ENCODE data around the gene SYTL5. TPM values are rescaled to one million over a fixed set of nuclear protein-coding genes. Genes with fewer than 3 reads are reported as not detected.

SYTL5 gene
- total RNA-seq, 1 experiment from 2014 or later, result 0.47 TPM

GRCh38 chrX:38087594-38087993 is 81.2 kb downstream of the SYTL5 start:
- Mint-ChIP-seq H3K4me3 (ENCODE audit: low read depth, unreplicated experiment) (no peak overlapping the region), H3K4me1 (ENCODE audit: low read depth, unreplicated experiment) (no peaks in the 10 kb centered on the region), H3K27ac (ENCODE audit: unreplicated experiment) (no peak overlapping the region), H3K9me3 (ENCODE audit: low read depth, unreplicated experiment) (no peaks in the 10 kb centered on the region), H3K36me3 (ENCODE audit: insufficient read depth, unreplicated experiment) (no peaks in the 10 kb centered on the region), H3K27me3 (ENCODE audit: unreplicated experiment) (no peaks in the 10 kb centered on the region)
- intact Hi-C loops (cut with micrococcal nuclease; ENCODE audit: unreplicated experiment), result no loop called here
- CTCF ChIA-PET, result no interaction called here
- no peak for DNase-seq
- BruUV-seq (replicated peaks), result no TSS peak
- TF ChIP-seq, protein P1, sequence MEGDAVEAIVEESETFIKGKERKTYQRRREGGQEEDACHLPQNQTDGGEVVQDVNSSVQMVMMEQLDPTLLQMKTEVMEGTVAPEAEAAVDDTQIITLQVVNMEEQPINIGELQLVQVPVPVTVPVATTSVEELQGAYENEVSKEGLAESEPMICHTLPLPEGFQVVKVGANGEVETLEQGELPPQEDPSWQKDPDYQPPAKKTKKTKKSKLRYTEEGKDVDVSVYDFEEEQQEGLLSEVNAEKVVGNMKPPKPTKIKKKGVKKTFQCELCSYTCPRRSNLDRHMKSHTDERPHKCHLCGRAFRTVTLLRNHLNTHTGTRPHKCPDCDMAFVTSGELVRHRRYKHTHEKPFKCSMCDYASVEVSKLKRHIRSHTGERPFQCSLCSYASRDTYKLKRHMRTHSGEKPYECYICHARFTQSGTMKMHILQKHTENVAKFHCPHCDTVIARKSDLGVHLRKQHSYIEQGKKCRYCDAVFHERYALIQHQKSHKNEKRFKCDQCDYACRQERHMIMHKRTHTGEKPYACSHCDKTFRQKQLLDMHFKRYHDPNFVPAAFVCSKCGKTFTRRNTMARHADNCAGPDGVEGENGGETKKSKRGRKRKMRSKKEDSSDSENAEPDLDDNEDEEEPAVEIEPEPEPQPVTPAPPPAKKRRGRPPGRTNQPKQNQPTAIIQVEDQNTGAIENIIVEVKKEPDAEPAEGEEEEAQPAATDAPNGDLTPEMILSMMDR (IDR thresholded peaks at IDR 0.05; ENCODE audit: unreplicated experiment), result no peak

DNA sequence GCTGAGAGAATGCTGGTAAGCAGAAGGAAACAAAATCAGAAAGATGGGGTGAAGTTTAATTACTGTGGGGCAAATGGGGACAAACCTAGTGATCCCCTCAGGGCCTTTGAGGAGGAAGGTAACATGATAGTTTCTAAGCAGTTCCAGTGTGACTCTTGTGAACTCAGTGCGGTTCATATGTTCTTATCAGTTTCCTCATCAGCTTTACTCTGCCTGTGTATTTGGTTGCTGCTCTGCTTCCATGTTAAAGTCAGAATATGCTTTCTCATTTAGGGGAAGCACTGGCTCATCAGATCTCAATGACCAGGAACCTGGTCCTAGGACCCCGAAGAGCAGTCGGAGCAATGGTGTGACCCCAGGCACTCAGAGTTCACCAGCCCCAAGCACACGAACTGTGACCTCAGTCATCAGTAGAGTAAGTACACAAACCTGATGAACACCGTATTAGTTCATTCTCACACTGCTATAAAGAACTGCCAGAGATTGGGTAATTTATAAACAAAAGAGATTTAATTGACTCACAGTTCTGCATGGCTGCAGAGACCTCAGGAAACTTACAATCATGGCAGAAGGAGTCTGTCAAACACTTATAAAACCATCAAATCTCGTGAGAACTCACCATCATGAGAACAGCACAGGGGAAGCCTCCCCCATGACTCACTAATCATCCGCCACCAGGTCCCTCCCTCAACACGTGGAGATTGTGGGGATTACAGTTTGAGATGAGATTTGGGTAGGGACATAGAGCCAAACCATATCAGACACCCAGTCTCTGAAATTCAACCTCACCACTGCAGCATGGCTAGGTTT is 83.0 kb downstream of the SYTL5 start:
- CTCF ChIA-PET, result no interaction called here

DNA sequence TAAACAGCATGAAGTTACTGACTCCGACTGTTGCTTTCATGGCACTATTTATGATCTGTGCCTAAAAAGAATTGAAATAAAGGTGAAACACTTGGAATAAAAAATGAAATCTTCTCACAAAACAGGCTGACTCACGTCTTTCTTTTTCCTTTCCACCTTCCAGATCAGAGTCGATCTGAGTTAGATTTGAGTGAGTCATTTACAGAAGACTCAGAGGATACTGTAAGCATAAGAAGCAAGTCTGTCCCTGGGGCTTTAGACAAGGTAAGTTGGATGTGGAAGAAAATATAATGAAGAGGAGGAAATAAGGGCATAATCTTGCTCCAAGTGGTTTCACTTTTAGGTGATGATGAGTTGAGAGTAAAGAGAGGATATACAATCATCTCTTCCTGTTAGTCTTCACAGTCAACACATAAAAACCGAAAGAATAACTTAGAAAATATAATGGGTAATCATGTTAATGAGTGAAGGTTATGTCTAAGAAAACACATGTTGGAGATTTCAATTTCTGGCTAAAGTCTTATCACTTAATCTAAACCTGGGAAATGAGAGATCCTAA is 89.7 kb downstream of the SYTL5 start:
- intact Hi-C loops (cut with micrococcal nuclease; ENCODE audit: unreplicated experiment), result loop anchor here (5.0 kb wide), 1 partner anchor 89 kb away; the partner anchor contains the start of gene SYTL5
- CTCF ChIA-PET, result no interaction called here
- Mint-ChIP-seq H3K27ac (ENCODE audit: unreplicated experiment) (peak overlapping the region; percentile 79), H3K4me3 (ENCODE audit: low read depth, unreplicated experiment) (peak overlapping the region; percentile 53), H3K9me3 (ENCODE audit: low read depth, unreplicated experiment) (no peaks in the 10 kb centered on the region), H3K27me3 (ENCODE audit: unreplicated experiment) (no peaks in the 10 kb centered on the region), H3K4me1 (ENCODE audit: low read depth, unreplicated experiment) (peaks cover 8% of the 10 kb centered on the region), H3K36me3 (ENCODE audit: insufficient read depth, unreplicated experiment) (no peaks in the 10 kb centered on the region)
- TF ChIP-seq, protein P1 (IDR thresholded peaks at IDR 0.05; ENCODE audit: unreplicated experiment), result no peak
- DNase-seq, result no peak
- no TSS peak for BruUV-seq (replicated peaks)

More for the DNA sequence above, 83.0 kb downstream of the SYTL5 start:
- H3K9me3 Mint-ChIP-seq (ENCODE audit: low read depth, unreplicated experiment), result no peaks in the 10 kb centered on the region
- no peak overlapping the region for H3K4me3 Mint-ChIP-seq (ENCODE audit: low read depth, unreplicated experiment)
- H3K27ac Mint-ChIP-seq (ENCODE audit: unreplicated experiment), result no peak overlapping the region
- no peaks in the 10 kb centered on the region for H3K36me3 Mint-ChIP-seq (ENCODE audit: insufficient read depth, unreplicated experiment)
- BruUV-seq (replicated peaks), result no TSS peak
- H3K4me1 Mint-ChIP-seq (ENCODE audit: low read depth, unreplicated experiment), result no peaks in the 10 kb centered on the region
- H3K27me3 Mint-ChIP-seq (ENCODE audit: unreplicated experiment), result no peaks in the 10 kb centered on the region
- intact Hi-C loops (cut with micrococcal nuclease; ENCODE audit: unreplicated experiment), result no loop called here
- no peak for DNase-seq
- TF ChIP-seq, protein P1 (IDR thresholded peaks at IDR 0.05; ENCODE audit: unreplicated experiment), result no peak

GRCh38 chrX:38099688-38100087 is 93.3 kb downstream of the SYTL5 start:
- no peaks in the 10 kb centered on the region for H3K27me3 Mint-ChIP-seq (ENCODE audit: unreplicated experiment)
- H3K4me3 Mint-ChIP-seq (ENCODE audit: low read depth, unreplicated experiment), result no peak overlapping the region
- no peaks in the 10 kb centered on the region for H3K9me3 Mint-ChIP-seq (ENCODE audit: low read depth, unreplicated experiment)
- no peak overlapping the region for H3K27ac Mint-ChIP-seq (ENCODE audit: unreplicated experiment)
- CTCF ChIA-PET, result no interaction called here
- TF ChIP-seq, protein P1 (IDR thresholded peaks at IDR 0.05; ENCODE audit: unreplicated experiment), result no peak
- no TSS peak for BruUV-seq (replicated peaks)
- peaks cover 8% of the 10 kb centered on the region for H3K4me1 Mint-ChIP-seq (ENCODE audit: low read depth, unreplicated experiment)
- no peak for DNase-seq
- intact Hi-C loops (cut with micrococcal nuclease; ENCODE audit: unreplicated experiment), result loop anchor here (5.0 kb wide), 1 partner anchor 92 kb away; the partner anchor contains the start of gene SYTL5
- no peaks in the 10 kb centered on the region for H3K36me3 Mint-ChIP-seq (ENCODE audit: insufficient read depth, unreplicated experiment)

All from Calu3 (cell line).